Smooth muscle cell (in vitro differentiated cells): ENCODE data around the gene RING1. TPM values are rescaled to one million over a fixed set of nuclear protein-coding genes. Genes with fewer than 3 reads are reported as not detected.

Experiments
- DNase-seq: peaks from one replicate; lab custom pipeline; 2025; ENCODE audit not compliant: unreplicated experiment; lab: John Stamatoyannopoulos, UW
- H2AFZ ChIP-seq: fragments of 200-600 bp; sonication (generic); 2 replicates; pipeline ENCODE4 v1.6.0; 2016; ENCODE audit warnings: antibody characterized with exemption, low read depth, mild to moderate bottlenecking
- H3F3A ChIP-seq: fragments of 200-600 bp; sonication (generic); 2 replicates; pipeline ENCODE4 v1.6.0; 2017; ENCODE audit warnings: antibody characterized with exemption, low read depth
- H3K27ac ChIP-seq: fragments of 200-600 bp; sonication (generic); 2 replicates; pipeline ENCODE4 v1.5.1; 2016; ENCODE audit warnings: low read depth, mild to moderate bottlenecking
- H3K27me3 ChIP-seq: fragments of 200-600 bp; sonication (generic); 2 replicates; pipeline ENCODE4 v1.6.1; 2016; ENCODE audit warnings: low read depth, mild to moderate bottlenecking
- H3K36me3 ChIP-seq: fragments of 200-600 bp; sonication (generic); 2 replicates; pipeline ENCODE4 v1.5.1; 2016; ENCODE audit warnings: low read depth
- H3K4me1 ChIP-seq: fragments of 200-600 bp; sonication (generic); 2 replicates; pipeline ENCODE4 v1.5.1; 2016; ENCODE audit warnings: low read depth
- H3K4me2 ChIP-seq: fragments of 200-600 bp; sonication (generic); 2 replicates; pipeline ENCODE4 v1.6.0; 2016; ENCODE audit warnings: mild to moderate bottlenecking
- H3K4me3 ChIP-seq: fragments of 200-600 bp; sonication (generic); 2 replicates; pipeline ENCODE4 v1.5.1; 2016; ENCODE audit warnings: mild to moderate bottlenecking
- H3K79me2 ChIP-seq: fragments of 200-600 bp; sonication (generic); 2 replicates; pipeline ENCODE4 v1.6.0; 2016; ENCODE audit warnings: low read depth, mild to moderate bottlenecking
- H3K9ac ChIP-seq: fragments of 200-600 bp; sonication (generic); 2 replicates; pipeline ENCODE4 v1.6.0; 2016; ENCODE audit warnings: low read depth
- H3K9me3 ChIP-seq: fragments of 200-600 bp; sonication (generic); replicated peaks from 2 replicates; pipeline ENCODE4 v1.5.1; 2016; ENCODE audit warnings: low read depth
- H4K20me1 ChIP-seq: fragments of 200-600 bp; sonication (generic); 2 replicates; pipeline ENCODE4 v1.6.0; 2016; ENCODE audit warnings: low read depth
- CTCF ChIP-seq: fragments of 200-600 bp; sonication (generic); IDR thresholded peaks from 2 replicates; pipeline ENCODE4 v1.5.1; 2017; ENCODE audit warnings: borderline replicate concordance, mild to moderate bottlenecking, antibody characterized with exemption; ENCODE audit not compliant: insufficient read depth, poor library complexity, severe bottlenecking
- WGBS: methylation state at CpG from one replicate; pipeline ENCODE4 v1.1.7; 2016; ENCODE audit warnings: low lambda C conversion rate; 5-methylcytosine and 5-hydroxymethylcytosine counted together
- polyA plus RNA-seq: library from polyadenylated mRNA; unstranded; fragments of >200 nt; fragmentation: Nextera tagmentation; extraction: Ambion mirVana; gene quantifications from 2 replicates; pipeline ENCODE4 v1.2.1, GENCODE V29; 2016
- total RNA-seq: library from RNA; depleted of rRNA; stranded (reverse); fragments of >200 nt; gene quantifications from 2 replicates; pipeline ENCODE4 v1.2.3, GENCODE V29; 2014

RING1 gene
- total and polyA plus RNA-seq, 2 experiments from 2014 or later: 31.6 to 32.2 TPM

GRCh38 chr6:33189164-33189563 is 19.1 kb upstream of the RING1 start:
- no peak for TF ChIP-seq CTCF
- Histone ChIP-seq H3K36me3 (no peaks in the 10 kb centered on the region), H3K4me3 (no peak overlapping the region), H4K20me1 (peaks cover 8% of the 10 kb centered on the region), H3K27me3 (peaks cover 44% of the 10 kb centered on the region), H3K4me2 (no peak overlapping the region), H2AFZ (no peak overlapping the region), H3K4me1 (peaks cover 10% of the 10 kb centered on the region), H3K79me2 (no peaks in the 10 kb centered on the region), H3K9me3 (no peaks in the 10 kb centered on the region), H3K27ac (no peak overlapping the region), H3F3A (peaks cover 4% of the 10 kb centered on the region), H3K9ac (no peak overlapping the region)
- no peak for DNase-seq
- WGBS: 91% methylated on average over 8 of the region's 8 CpGs

- no peak overlapping the region for H3K4me3 ChIP-seq
- no peak overlapping the region for H3K27ac ChIP-seq
- TF ChIP-seq CTCF: no peak
- peaks cover 10% of the 10 kb centered on the region for H3K4me1 ChIP-seq
- no peak overlapping the region for H3K4me2 ChIP-seq
- no peak for DNase-seq
- H3K27me3 ChIP-seq: peaks cover 44% of the 10 kb centered on the region
- no peak overlapping the region for H2AFZ ChIP-seq
- 82% methylated on average over 7 of the region's 7 CpGs for WGBS
- peaks cover 4% of the 10 kb centered on the region for H3F3A ChIP-seq
- H3K36me3 ChIP-seq: no peaks in the 10 kb centered on the region
- no peaks in the 10 kb centered on the region for H3K9me3 ChIP-seq
- H3K9ac ChIP-seq: no peak overlapping the region
- H4K20me1 ChIP-seq: peaks cover 15% of the 10 kb centered on the region
- H3K79me2 ChIP-seq: no peaks in the 10 kb centered on the region
Measured at GRCh38 chr6:33189625-33190448, 18.5 kb upstream of the RING1 start.

GRCh38 chr6:33190504-33191107 is 17.7 kb upstream of the RING1 start:
- Histone ChIP-seq H3K4me2 (no peak overlapping the region), H3K79me2 (no peaks in the 10 kb centered on the region), H4K20me1 (peaks cover 22% of the 10 kb centered on the region), H3F3A (peaks cover 4% of the 10 kb centered on the region), H3K4me3 (no peak overlapping the region), H3K27ac (no peak overlapping the region), H3K36me3 (no peaks in the 10 kb centered on the region), H3K9me3 (no peaks in the 10 kb centered on the region), H3K9ac (no peak overlapping the region), H3K27me3 (peaks cover 44% of the 10 kb centered on the region), H2AFZ (no peak overlapping the region), H3K4me1 (peaks cover 10% of the 10 kb centered on the region)
- TF ChIP-seq CTCF: no peak
- no peak for DNase-seq
- whole genome bisulfite sequencing: 85% methylated on average over 9 of the region's 11 CpGs
